Measurements from ENCODE around the gene WHRN.
A peak's percentile ranks its signal among the peaks of the same experiment; 100 is the strongest.

Gene WHRN

GRCh38 chr9:114470581-114470980, 34.7 kb downstream of the WHRN start:
- no peak for DNase-seq

GRCh38 chr9:114470121-114470520, 35.2 kb downstream of the WHRN start:
- no peak for DNase-seq

GRCh38 chr9:114469091-114469853, 36.0 kb downstream of the WHRN start:
- no peak for DNase-seq

GRCh38 chr9:114467910-114468309, 37.4 kb downstream of the WHRN start:
- no peak for DNase-seq

- no peak for DNase-seq
Measured at GRCh38 chr9:114467226-114467750, 38.0 kb downstream of the WHRN start.

- DNase-seq, result no peak
Measured at GRCh38 chr9:114465906-114466900, 39.1 kb downstream of the WHRN start.

GRCh38 chr9:114465417-114465816, 39.9 kb downstream of the WHRN start:
- no peak for DNase-seq

GRCh38 chr9:114464281-114465051, 40.8 kb downstream of the WHRN start:
- DNase-seq, result no peak

GRCh38 chr9:114462791-114463190, 42.5 kb downstream of the WHRN start:
- DNase-seq, result peak; percentile 3

- no peak for DNase-seq
Measured at GRCh38 chr9:114461468-114461867, 43.8 kb downstream of the WHRN start.

- no peak for DNase-seq
Measured at GRCh38 chr9:114460513-114461199, 44.6 kb downstream of the WHRN start.

GRCh38 chr9:114459464-114459863, 45.8 kb downstream of the WHRN start:
- DNase-seq, result no peak

GRCh38 chr9:114456929-114457328, 48.3 kb downstream of the WHRN start:
- DNase-seq, result no peak

- DNase-seq, result no peak
Measured at GRCh38 chr9:114454652-114455051, 50.6 kb downstream of the WHRN start.

- DNase-seq, result no peak
Measured at GRCh38 chr9:114452219-114453165, 52.8 kb downstream of the WHRN start.

- no peak for DNase-seq
Measured at GRCh38 chr9:114451707-114452031, 53.6 kb downstream of the WHRN start.

- no peak for DNase-seq
Measured at GRCh38 chr9:114450833-114451706, 54.2 kb downstream of the WHRN start.

- no peak for DNase-seq
Measured at GRCh38 chr9:114450181-114450580, 55.1 kb downstream of the WHRN start.

GRCh38 chr9:114449236-114449635, 56.0 kb downstream of the WHRN start:
- DNase-seq, result no peak

- peak; percentile 59 for DNase-seq
Measured at GRCh38 chr9:114448706-114449105, 56.6 kb downstream of the WHRN start.

Measured in fibroblast of skin of scalp (primary cell).